GM21723 (cell line): ENCODE data around the gene BEAN1.

Experiments
- ATAC-seq: cut with Tn5 transposase; IDR thresholded peaks from one replicate; pipeline ENCODE4 v1.9.1; 2021; ENCODE audit warnings: mild to moderate bottlenecking, moderate library complexity; ENCODE audit not compliant: unreplicated experiment

The BEAN1 gene

GRCh38 chr16:66416939-66417700 is 10.0 kb upstream of the BEAN1 start:
- ATAC-seq = no peak

- no peak for ATAC-seq
Observed at GRCh38 chr16:66418165-66418962, 8.7 kb upstream of the BEAN1 start.

- no peak for ATAC-seq
Observed at GRCh38 chr16:66419527-66419926, 7.6 kb upstream of the BEAN1 start.

GRCh38 chr16:66420396-66420795 is 6.7 kb upstream of the BEAN1 start:
- no peak for ATAC-seq

GRCh38 chr16:66421891-66422290 is 5.2 kb upstream of the BEAN1 start:
- no peak for ATAC-seq

- ATAC-seq = no peak
Observed at GRCh38 chr16:66422366-66422765, 4.7 kb upstream of the BEAN1 start.

- no peak for ATAC-seq
Observed at GRCh38 chr16:66423177-66423576, 3.9 kb upstream of the BEAN1 start.

- ATAC-seq = no peak
Observed at GRCh38 chr16:66425651-66426050, 1.4 kb upstream of the BEAN1 start.

GRCh38 chr16:66426112-66427035 is 721 bp upstream of the BEAN1 start:
- no peak for ATAC-seq

- ATAC-seq = no peak
Observed at GRCh38 chr16:66427871-66428681, 981 bp downstream of the BEAN1 start.

GRCh38 chr16:66428682-66429251 is 1.7 kb downstream of the BEAN1 start:
- no peak for ATAC-seq

GRCh38 chr16:66429290-66429962 is 2.3 kb downstream of the BEAN1 start:
- no peak for ATAC-seq

- no peak for ATAC-seq
Observed at GRCh38 chr16:66430214-66430613, 3.1 kb downstream of the BEAN1 start.

- no peak for ATAC-seq
Observed at GRCh38 chr16:66431760-66432159, 4.7 kb downstream of the BEAN1 start.

GRCh38 chr16:66432429-66432828 is 5.3 kb downstream of the BEAN1 start:
- no peak for ATAC-seq

GRCh38 chr16:66434619-66435430 is 7.7 kb downstream of the BEAN1 start:
- ATAC-seq = no peak

- ATAC-seq = no peak
Observed at GRCh38 chr16:66435896-66436295, 8.8 kb downstream of the BEAN1 start.

- no peak for ATAC-seq
Observed at GRCh38 chr16:66437391-66437945, 10.4 kb downstream of the BEAN1 start.
